ENCODE results near the gene RTCB. TPM values are rescaled to one million over a fixed set of nuclear protein-coding genes. Genes with fewer than 3 reads are reported as not detected.

Gene RTCB
- total RNA-seq, 1 donor from 2014 or later, result 61.1 TPM

DNA sequence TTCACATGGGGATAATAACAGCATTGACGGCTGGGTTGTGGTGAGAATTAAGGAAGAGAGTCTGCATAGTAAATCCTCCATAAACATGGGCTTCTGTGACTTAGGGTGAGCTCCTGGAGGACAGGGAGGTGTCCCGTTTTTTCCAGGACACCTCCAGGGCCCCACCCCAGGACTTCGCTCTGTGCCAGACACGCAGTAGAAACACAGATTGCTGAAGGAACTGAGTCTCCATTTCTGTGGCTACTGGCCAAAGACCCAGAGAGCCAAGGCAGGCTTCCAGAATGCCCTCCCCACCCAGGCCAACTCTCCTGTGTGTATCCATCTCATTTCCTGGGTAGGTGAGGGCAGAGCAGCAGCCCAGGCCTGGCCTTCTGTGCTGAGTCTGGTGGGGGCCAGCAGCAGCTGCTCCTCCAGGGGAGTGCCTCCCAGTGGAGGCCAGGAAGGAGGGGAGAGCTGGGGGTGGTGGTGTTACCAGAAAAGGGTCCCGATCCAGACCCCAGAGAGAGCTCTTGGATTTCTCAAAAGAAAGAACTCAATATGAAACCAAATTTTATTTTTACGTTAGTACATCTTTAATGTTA lies 63.9 kb downstream of the RTCB start:
- Histone ChIP-seq H3K27me3 (peaks cover 6% of the 10 kb centered on the region), H3K4me1 (no peaks in the 10 kb centered on the region), H3K36me3 (no peaks in the 10 kb centered on the region), H3K9me3 (no peaks in the 10 kb centered on the region), H3K27ac (no peak overlapping the region), H3K4me3 (no peak overlapping the region)
- intact Hi-C loops (cut with DNase I), result no loop called here
- DNase-seq (no peak), ATAC-seq (no peak)
- TF ChIP-seq, protein P1, sequence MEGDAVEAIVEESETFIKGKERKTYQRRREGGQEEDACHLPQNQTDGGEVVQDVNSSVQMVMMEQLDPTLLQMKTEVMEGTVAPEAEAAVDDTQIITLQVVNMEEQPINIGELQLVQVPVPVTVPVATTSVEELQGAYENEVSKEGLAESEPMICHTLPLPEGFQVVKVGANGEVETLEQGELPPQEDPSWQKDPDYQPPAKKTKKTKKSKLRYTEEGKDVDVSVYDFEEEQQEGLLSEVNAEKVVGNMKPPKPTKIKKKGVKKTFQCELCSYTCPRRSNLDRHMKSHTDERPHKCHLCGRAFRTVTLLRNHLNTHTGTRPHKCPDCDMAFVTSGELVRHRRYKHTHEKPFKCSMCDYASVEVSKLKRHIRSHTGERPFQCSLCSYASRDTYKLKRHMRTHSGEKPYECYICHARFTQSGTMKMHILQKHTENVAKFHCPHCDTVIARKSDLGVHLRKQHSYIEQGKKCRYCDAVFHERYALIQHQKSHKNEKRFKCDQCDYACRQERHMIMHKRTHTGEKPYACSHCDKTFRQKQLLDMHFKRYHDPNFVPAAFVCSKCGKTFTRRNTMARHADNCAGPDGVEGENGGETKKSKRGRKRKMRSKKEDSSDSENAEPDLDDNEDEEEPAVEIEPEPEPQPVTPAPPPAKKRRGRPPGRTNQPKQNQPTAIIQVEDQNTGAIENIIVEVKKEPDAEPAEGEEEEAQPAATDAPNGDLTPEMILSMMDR (IDR thresholded peaks at IDR 0.05), result no peak

DNA sequence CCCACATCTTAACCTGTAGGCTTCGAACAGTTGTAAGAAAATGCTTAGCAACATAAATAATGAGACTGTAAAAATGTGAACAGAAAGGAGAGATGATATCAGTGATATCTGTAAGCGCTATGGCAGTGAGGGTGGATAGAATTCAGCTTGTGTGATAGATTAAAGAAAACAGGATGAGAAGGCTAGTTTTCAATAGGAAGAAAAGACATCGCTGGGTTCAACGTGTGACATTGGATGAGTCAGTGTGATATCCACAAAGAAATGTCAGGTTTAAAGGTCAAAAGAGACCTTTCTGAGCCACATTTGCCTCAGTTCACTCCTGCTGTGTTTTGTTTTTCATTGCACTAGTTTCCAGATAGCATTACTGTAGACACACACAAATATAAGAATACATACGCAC lies 68.1 kb downstream of the RTCB start:
- ATAC-seq (no peak), DNase-seq (no peak)
- Histone ChIP-seq H3K4me3 (no peak overlapping the region), H3K4me1 (no peaks in the 10 kb centered on the region), H3K9me3 (no peaks in the 10 kb centered on the region), H3K27ac (no peak overlapping the region), H3K36me3 (no peaks in the 10 kb centered on the region), H3K27me3 (peaks cover 6% of the 10 kb centered on the region)
- intact Hi-C loops (cut with DNase I), result no loop called here
- TF ChIP-seq, protein P1 (IDR thresholded peaks at IDR 0.05), result no peak

DNA sequence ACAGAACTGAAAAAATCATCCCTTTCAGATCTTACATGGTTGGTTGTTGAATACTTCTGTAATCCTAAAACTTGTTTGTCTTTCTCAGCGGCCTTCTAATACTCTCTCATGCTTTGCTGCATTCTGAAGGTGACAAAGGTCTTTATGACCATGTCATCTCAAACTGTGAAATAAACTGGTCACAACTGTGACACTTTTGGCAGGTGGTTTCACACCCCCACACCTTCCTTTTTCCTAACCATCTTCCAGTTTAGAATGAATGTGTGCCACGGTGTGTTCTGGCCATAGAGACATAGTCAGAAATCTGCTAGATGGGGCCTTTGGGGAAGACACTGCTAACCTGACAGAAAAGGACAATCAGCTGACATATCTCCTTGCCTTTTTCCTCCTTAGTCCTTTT lies 69.1 kb downstream of the RTCB start:
- H3K4me3 ChIP-seq, result no peak overlapping the region
- intact Hi-C loops (cut with DNase I), result no loop called here
- ATAC-seq (no peak), DNase-seq (no peak)
- H3K4me1 ChIP-seq, result no peaks in the 10 kb centered on the region
- H3K36me3 ChIP-seq, result no peaks in the 10 kb centered on the region
- no peak overlapping the region for H3K27ac ChIP-seq
- peaks cover 6% of the 10 kb centered on the region for H3K27me3 ChIP-seq
- TF ChIP-seq, protein P1 (IDR thresholded peaks at IDR 0.05), result no peak
- H3K9me3 ChIP-seq, result no peaks in the 10 kb centered on the region

DNA sequence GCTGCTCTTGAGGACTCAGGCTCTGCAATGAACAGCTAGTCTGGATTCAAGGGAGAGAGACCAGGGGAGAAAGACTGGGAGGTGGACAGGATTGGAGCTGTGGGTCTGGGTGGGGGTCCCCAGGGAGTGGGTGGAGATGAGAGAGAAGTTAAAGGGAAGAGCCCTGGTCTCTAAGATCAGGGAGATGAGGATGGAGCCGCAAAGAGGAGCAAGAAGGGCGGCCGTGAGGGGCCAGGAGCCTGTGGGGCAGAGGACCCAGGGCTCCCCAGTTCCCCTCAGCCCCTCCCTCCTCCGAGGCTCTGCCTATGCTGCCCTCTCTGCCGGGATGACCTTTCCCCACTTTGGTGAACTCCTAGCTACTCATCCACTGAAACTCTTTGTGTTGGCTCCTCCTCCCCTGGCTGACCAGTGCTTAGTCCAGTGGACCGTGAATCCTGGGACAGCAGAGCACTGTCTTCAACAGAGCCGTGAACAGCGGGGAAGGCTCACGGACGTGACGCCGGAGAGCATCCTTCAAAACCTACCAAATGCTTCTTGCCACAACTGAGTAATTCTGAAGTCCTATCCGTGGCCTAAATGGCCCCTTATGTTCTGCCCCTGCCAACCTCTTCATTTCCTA lies 70.8 kb downstream of the RTCB start:
- ATAC-seq, result peak; percentile 15

DNA sequence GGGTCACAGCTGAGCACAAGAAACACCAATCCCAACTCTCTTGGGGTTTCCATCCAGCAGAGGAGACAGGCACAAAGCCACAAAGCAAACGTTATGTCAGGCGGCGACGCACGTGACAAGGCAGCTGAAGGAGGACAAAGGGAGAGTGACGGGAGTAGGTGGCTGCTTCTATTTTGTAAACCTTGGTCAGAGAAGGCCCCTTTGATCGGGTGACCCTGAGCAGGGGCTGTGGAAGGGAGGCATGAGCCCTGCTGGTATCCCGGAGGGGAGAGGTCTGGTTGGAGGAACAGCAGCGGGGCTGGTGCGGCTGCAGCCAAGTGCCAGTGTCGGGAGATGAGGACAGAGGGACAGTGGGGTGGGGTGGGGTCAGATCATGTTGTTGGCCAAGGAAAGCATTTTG lies 71.6 kb downstream of the RTCB start:
- TF ChIP-seq, protein P1 (IDR thresholded peaks at IDR 0.05), result no peak
- Histone ChIP-seq H3K36me3 (no peaks in the 10 kb centered on the region), H3K27me3 (peaks cover 6% of the 10 kb centered on the region), H3K4me1 (no peaks in the 10 kb centered on the region), H3K27ac (no peak overlapping the region), H3K9me3 (no peaks in the 10 kb centered on the region), H3K4me3 (no peak overlapping the region)
- no peak for ATAC-seq
- DNase-seq, result no peak
- intact Hi-C loops (cut with DNase I), result no loop called here

More for the DNA sequence above, 70.8 kb downstream of the RTCB start:
- no peak overlapping the region for H3K27ac ChIP-seq
- peaks cover 6% of the 10 kb centered on the region for H3K27me3 ChIP-seq
- no peaks in the 10 kb centered on the region for H3K36me3 ChIP-seq
- no peaks in the 10 kb centered on the region for H3K4me1 ChIP-seq
- no peaks in the 10 kb centered on the region for H3K9me3 ChIP-seq
- TF ChIP-seq, protein P1 (IDR thresholded peaks at IDR 0.05), result no peak
- no peak overlapping the region for H3K4me3 ChIP-seq
- DNase-seq, result no peak
- intact Hi-C loops (cut with DNase I), result no loop called here

Measured in upper lobe of right lung (tissue), 1 donor.